Panc1 (cell line): Measurements from ENCODE around the gene DPCD. TPM values are rescaled to one million over a fixed set of nuclear protein-coding genes. Genes with fewer than 3 reads are reported as not detected.

Experiments
- ATAC-seq: fragments of 200-7000 bp; cut with Tn5 transposase; 2 replicates; pipeline ENCODE4 v1.9.1; 2020; ENCODE audit warnings: mild to moderate bottlenecking, moderate library complexity
- BruUV-seq: library from RNA; stranded (reverse); fragments of 400-500 nt; replicated peaks from 2 replicates; lab custom pipeline; 2021; lab: Mats Ljungman, UMichigan
- CTCF ChIA-PET: fragments of 300-600 bp; sonication (Branson Sonifier 250); formaldehyde crosslinking; loops from one replicate; lab custom pipeline; 2022; ENCODE audit warnings: antibody characterized with exemption; lab: Charles Lee
- POLR2A ChIA-PET: fragments of 300-600 bp; sonication (Branson Sonifier 250); formaldehyde crosslinking; loops from one replicate; lab custom pipeline; 2022; ENCODE audit warnings: antibody characterized with exemption; lab: Charles Lee
- DNase-seq: peaks from one replicate; pipeline ENCODE4 v3.0.0-alpha.2; 2010; ENCODE audit warnings: low read depth, low spot score
- H3K27ac ChIP-seq: 2 replicates; pipeline ENCODE4 v1.5.1; 2011; ENCODE audit warnings: mild to moderate bottlenecking, low read length, inconsistent platforms
- H3K27me3 ChIP-seq: fragments of 200-500 bp; sonication (Bioruptor generic); 2 replicates; pipeline ENCODE4 v1.6.0; 2014; ENCODE audit warnings: low read length, inconsistent platforms; ENCODE audit not compliant: control insufficient read depth, insufficient read depth
- H3K36me3 ChIP-seq: fragments of 200-500 bp; sonication (Bioruptor generic); 2 replicates; pipeline ENCODE4 v1.5.1; 2014; ENCODE audit warnings: inconsistent platforms, mild to moderate bottlenecking, low read length, moderate library complexity; ENCODE audit not compliant: control insufficient read depth, insufficient read depth
- H3K4me1 ChIP-seq: 2 replicates; pipeline ENCODE4 v1.5.1; 2011; ENCODE audit warnings: inconsistent platforms, mild to moderate bottlenecking, low read length, moderate library complexity; ENCODE audit not compliant: control insufficient read depth, insufficient read depth
- H3K4me3 ChIP-seq, 2 experiments: 2 replicates each; pipeline ENCODE4 v1.5.1; 2011 to 2012; ENCODE audit warnings: low read depth in 2 of 2, low read length in 2 of 2, mild to moderate bottlenecking in 2 of 2, inconsistent platforms in 1 of 2, moderate library complexity in 1 of 2
- H3K9me3 ChIP-seq: fragments of 200-500 bp; sonication (Bioruptor generic); 2 replicates; pipeline ENCODE4 v1.5.1; 2014; ENCODE audit warnings: low read depth, mild to moderate bottlenecking, inconsistent platforms, low read length, moderate library complexity; ENCODE audit not compliant: control insufficient read depth, insufficient read depth
- CTCF ChIP-seq: fragments of 450-650 bp; IDR thresholded peaks from 2 replicates; pipeline ENCODE4 v1.5.1; 2017; ENCODE audit warnings: mild to moderate bottlenecking
- POLR2AphosphoS5 ChIP-seq: IDR thresholded peaks from 2 replicates; pipeline ENCODE4 v1.6.1; 2012; ENCODE audit warnings: mild to moderate bottlenecking, low read depth, low read length, moderate library complexity
- REST ChIP-seq, 2 experiments: IDR thresholded peaks; 2 replicates each; pipeline ENCODE4 v1.6.1; 2011 to 2012; ENCODE audit warnings: low read depth in 2 of 2, control low read depth in 1 of 2, low read length in 1 of 2, mild to moderate bottlenecking in 1 of 2, moderate library complexity in 1 of 2; ENCODE audit not compliant: insufficient read depth in 1 of 2
- SIN3A ChIP-seq: IDR thresholded peaks from 2 replicates; pipeline ENCODE4 v1.6.1; 2012; ENCODE audit warnings: low read depth, mild to moderate bottlenecking, low read length, moderate library complexity, borderline replicate concordance; ENCODE audit not compliant: insufficient read depth
- TCF7L2 ChIP-seq: IDR thresholded peaks from 2 replicates; pipeline ENCODE4 v1.6.1; 2011; ENCODE audit warnings: mild to moderate bottlenecking, low read depth, low read length, inconsistent platforms
- in situ Hi-C: cut with HindIII; loops from 2 replicates; pipeline ENCODE4 v1.10.0; 2016; ENCODE audit warnings: low sequenced_read_pairs, low pct_unique_long_range_greater_than_20kb
- intact Hi-C: fragments of 100-400 bp; cut with micrococcal nuclease; formaldehyde crosslinking; loops from one replicate; pipeline ENCODE4 v1.10.0; 2022; ENCODE audit not compliant: unreplicated experiment
- total RNA-seq: library from RNA; stranded (reverse); gene quantifications from one replicate; pipeline ENCODE4 v1.2.1, GENCODE V29; 2021; ENCODE audit not compliant: unreplicated experiment

Gene DPCD
- total RNA-seq, 1 experiment from 2014 or later: 27.6 TPM

- POLR2A ChIA-PET: interaction anchor here (0.6 to 0.7 kb wide), 2 partner anchors 281 to 1104 kb away, joined by 3 to 5 read pairs; no protein-coding TSS in a partner anchor
- TF ChIP-seq POLR2AphosphoS5: no peak
- TF ChIP-seq REST (IDR thresholded peaks at IDR 0.05; ENCODE audit: insufficient read depth in 1 of 2, low read depth in 2 of 2, low read length in 1 of 2): no peak
- TF ChIP-seq SIN3A: no peak
- TF ChIP-seq CTCF: no peak
- TF ChIP-seq TCF7L2: no peak
- H3K36me3 ChIP-seq: no peaks in the 10 kb centered on the region
- BruUV-seq: no TSS peak
- H3K4me3 ChIP-seq: no peak overlapping the region
- DNase-seq: no peak
- peaks cover 7% of the 10 kb centered on the region; the same call in 1 of the 2 replicates for H3K4me1 ChIP-seq
- H3K9me3 ChIP-seq: no peaks in the 10 kb centered on the region
- H3K27ac ChIP-seq: no peak overlapping the region
- intact Hi-C loops (no loop called here), in situ Hi-C loops (no loop called here)
- H3K27me3 ChIP-seq: no peaks in the 10 kb centered on the region
- ATAC-seq: no peak
- CTCF ChIA-PET: interaction anchor here (0.6 kb wide), 1 partner anchor 131 kb away, joined by 5 read pairs; no protein-coding TSS in a partner anchor
These were observed 15.3 kb upstream of the DPCD start for GRCh38 chr10:101572785-101573184.

- POLR2A ChIA-PET: no interaction called here
- TF ChIP-seq REST (IDR thresholded peaks at IDR 0.05; ENCODE audit: insufficient read depth in 1 of 2, low read depth in 2 of 2, low read length in 1 of 2) (no peak), CTCF (no peak), TCF7L2 (no peak), SIN3A (no peak), POLR2AphosphoS5 (no peak)
- ATAC-seq (no peak), DNase-seq (no peak)
- intact Hi-C loops (no loop called here), in situ Hi-C loops (no loop called here)
- no TSS peak for BruUV-seq
- Histone ChIP-seq H3K4me1 (peaks cover 7% of the 10 kb centered on the region; the same call in 1 of the 2 replicates), H3K36me3 (no peaks in the 10 kb centered on the region), H3K27me3 (no peaks in the 10 kb centered on the region), H3K27ac (no peak overlapping the region), H3K9me3 (no peaks in the 10 kb centered on the region), H3K4me3 (no peak overlapping the region)
- CTCF ChIA-PET: no interaction called here
These were observed 14.0 kb upstream of the DPCD start for GRCh38 chr10:101573885-101574753.
